ENCODE results near the gene ITGAV. TPM values are rescaled to one million over a fixed set of nuclear protein-coding genes. Genes with fewer than 3 reads are reported as not detected.
"Not testable (repeated sequence)": the region's sequence is repeated elsewhere in the genome, so short reads cannot be mapped to it uniquely, and the experiment has no call there.

Gene ITGAV
- total and polyA plus RNA-seq, 2 of the 4 experiments (the other 2 are of a cell fraction): 45.8 to 181 TPM

DNA sequence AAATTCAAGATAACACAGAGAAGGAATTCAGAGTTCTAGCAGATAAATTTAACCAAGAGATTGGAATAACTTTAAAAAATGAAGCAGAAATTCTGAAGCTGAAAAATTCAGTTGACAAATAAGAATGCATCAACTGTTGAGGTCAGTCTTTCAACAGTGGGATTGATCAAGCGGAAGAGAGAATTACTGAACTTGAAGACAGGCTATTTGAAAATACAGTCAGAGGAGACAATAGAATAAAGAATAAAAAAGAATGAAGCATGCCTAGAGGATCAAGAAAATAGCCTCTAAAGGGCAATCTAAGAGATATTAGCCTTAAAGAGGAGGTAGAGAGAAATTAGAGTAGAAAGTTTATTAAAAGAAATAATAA, 27.7 kb upstream of the ITGAV start:
- Histone ChIP-seq H3K9ac (ENCODE audit: low read depth, low read length) (no peak overlapping the region), H3K27ac (ENCODE audit: insufficient read depth, low read length) (no peak overlapping the region), H2BK15ac (ENCODE audit: low read depth, low read length) (no peak overlapping the region), H2BK120ac (ENCODE audit: low read depth, low read length) (no peak overlapping the region), H3K4ac (ENCODE audit: low read depth, low read length) (no peak overlapping the region), H3K4me1 (ENCODE audit: control insufficient read depth, insufficient read depth, low read length) (no peaks in the 10 kb centered on the region; the same call in 1 of the 2 replicates), H3K36me3 (ENCODE audit: control insufficient read depth, insufficient read depth, low read length) (no peaks in the 10 kb centered on the region), H2BK20ac (ENCODE audit: low read depth, low read length) (no peak overlapping the region), H3K79me1 (ENCODE audit: low read depth in 1 of 2, low read length in 2 of 2) (no peaks in the 10 kb centered on the region), H3K9me1 (ENCODE audit: insufficient read depth, low read length) (no peaks in the 10 kb centered on the region), H3K18ac (ENCODE audit: low read depth, low read length) (no peak overlapping the region), H3K9me3 (ENCODE audit: control insufficient read depth, insufficient read depth, low read length) (no peaks in the 10 kb centered on the region), H2AK9ac (replicated peaks; ENCODE audit: low read depth, low read length, poor library complexity) (no peak overlapping the region), H4K91ac (ENCODE audit: insufficient read depth, low read depth, low read length) (no peak overlapping the region), H3K4me2 (ENCODE audit: low read depth, low read length) (no peak overlapping the region), H3K27me3 (ENCODE audit: control insufficient read depth, insufficient read depth, low read length) (no peaks in the 10 kb centered on the region), H3K14ac (replicated peaks; ENCODE audit: low read depth, low read length) (no peak overlapping the region), H3K4me3 (ENCODE audit: insufficient read depth, low read depth, low read length) (no peak overlapping the region), H4K5ac (ENCODE audit: low read depth, low read length) (no peak overlapping the region), H3K23ac (ENCODE audit: low read depth, low read length) (no peak overlapping the region), H2AK5ac (ENCODE audit: low read depth, low read length) (no peak overlapping the region), H2BK5ac (ENCODE audit: low read depth, low read length, poor library complexity, severe bottlenecking) (no peak overlapping the region), H2AFZ (replicated peaks; ENCODE audit: low read length, poor library complexity) (no peak overlapping the region), H3K56ac (ENCODE audit: extremely low read depth, insufficient read depth, low read length) (no peak overlapping the region), H4K20me1 (ENCODE audit: insufficient read depth, low read length) (no peaks in the 10 kb centered on the region), H4K8ac (ENCODE audit: low read depth in 2 of 2, low read length in 2 of 2) (no peak overlapping the region)
- no peak for TF ChIP-seq NFE2L2 (IDR thresholded peaks at IDR 0.05; ENCODE audit: low read depth, low read length)
- TF ChIP-seq, protein P1, sequence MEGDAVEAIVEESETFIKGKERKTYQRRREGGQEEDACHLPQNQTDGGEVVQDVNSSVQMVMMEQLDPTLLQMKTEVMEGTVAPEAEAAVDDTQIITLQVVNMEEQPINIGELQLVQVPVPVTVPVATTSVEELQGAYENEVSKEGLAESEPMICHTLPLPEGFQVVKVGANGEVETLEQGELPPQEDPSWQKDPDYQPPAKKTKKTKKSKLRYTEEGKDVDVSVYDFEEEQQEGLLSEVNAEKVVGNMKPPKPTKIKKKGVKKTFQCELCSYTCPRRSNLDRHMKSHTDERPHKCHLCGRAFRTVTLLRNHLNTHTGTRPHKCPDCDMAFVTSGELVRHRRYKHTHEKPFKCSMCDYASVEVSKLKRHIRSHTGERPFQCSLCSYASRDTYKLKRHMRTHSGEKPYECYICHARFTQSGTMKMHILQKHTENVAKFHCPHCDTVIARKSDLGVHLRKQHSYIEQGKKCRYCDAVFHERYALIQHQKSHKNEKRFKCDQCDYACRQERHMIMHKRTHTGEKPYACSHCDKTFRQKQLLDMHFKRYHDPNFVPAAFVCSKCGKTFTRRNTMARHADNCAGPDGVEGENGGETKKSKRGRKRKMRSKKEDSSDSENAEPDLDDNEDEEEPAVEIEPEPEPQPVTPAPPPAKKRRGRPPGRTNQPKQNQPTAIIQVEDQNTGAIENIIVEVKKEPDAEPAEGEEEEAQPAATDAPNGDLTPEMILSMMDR (conservative IDR thresholded peaks at IDR 0.05; ENCODE audit: low read depth, low read length): no peak
- no peak for TF ChIP-seq RFX5 (IDR thresholded peaks at IDR 0.05; ENCODE audit: low read depth, low read length)
- TF ChIP-seq RAD21 (IDR thresholded peaks at IDR 0.05; ENCODE audit: low read length): no peak
- TF ChIP-seq, protein P2, sequence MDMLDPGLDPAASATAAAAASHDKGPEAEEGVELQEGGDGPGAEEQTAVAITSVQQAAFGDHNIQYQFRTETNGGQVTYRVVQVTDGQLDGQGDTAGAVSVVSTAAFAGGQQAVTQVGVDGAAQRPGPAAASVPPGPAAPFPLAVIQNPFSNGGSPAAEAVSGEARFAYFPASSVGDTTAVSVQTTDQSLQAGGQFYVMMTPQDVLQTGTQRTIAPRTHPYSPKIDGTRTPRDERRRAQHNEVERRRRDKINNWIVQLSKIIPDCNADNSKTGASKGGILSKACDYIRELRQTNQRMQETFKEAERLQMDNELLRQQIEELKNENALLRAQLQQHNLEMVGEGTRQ (IDR thresholded peaks at IDR 0.05; ENCODE audit: low read depth, low read length): no peak
- TF ChIP-seq SMC3 (IDR thresholded peaks at IDR 0.05; ENCODE audit: low read depth, low read length): no peak
- no peak for TF ChIP-seq POLR2A (IDR thresholded peaks at IDR 0.05; ENCODE audit: low read depth, low read length)
- TF ChIP-seq MAFK (IDR thresholded peaks at IDR 0.05; ENCODE audit: low read depth, low read length): no peak
- ATAC-seq (ENCODE audit: low read depth): no peak
- WGBS, 2 experiments (ENCODE audit: extremely low coverage in 2 of 2, insufficient read length in 1 of 2): 100% methylated on average over 1 of the region's 1 CpG; no CpG with 5 or more reads in 1 of the 2 experiments
- POLR2A ChIA-PET (ENCODE audit: unreplicated experiment): interaction anchor here (0.5 kb wide), 1 partner anchor 105 kb away, joined by 5 read pairs; no protein-coding TSS in a partner anchor
- BruUV-seq (replicated peaks): no TSS peak
- intact Hi-C loops (cut with micrococcal nuclease) (no loop called here), dilution Hi-C loops (cut with HindIII; ENCODE audit: low sequenced_read_pairs, unreplicated experiment) (no loop called here), in situ Hi-C loops (cut with MboI; ENCODE audit: low sequenced_read_pairs) (no loop called here)
- CTCF ChIA-PET: no interaction called here
- DNase-seq: no peak

DNA sequence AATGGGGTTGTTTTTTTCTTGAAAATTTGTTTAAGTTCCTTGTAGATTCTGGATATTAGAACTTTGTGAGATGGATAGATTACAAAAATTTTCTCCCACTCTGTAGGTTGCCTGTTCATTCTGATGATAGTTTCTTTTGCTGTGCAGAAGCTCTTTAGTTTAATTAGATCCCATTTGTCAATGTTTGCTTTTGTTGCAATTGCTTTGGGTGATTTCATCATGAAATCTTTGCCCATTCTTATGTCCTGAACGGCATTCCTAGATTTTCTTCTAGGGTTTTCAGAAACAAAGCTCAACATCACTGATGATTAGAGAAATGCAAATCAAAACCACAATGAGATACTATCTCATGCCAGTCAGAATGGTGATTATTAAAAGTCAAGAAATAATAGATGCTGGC, 21.3 kb upstream of the ITGAV start:
- WGBS, 2 experiments (ENCODE audit: extremely low coverage in 2 of 2, insufficient read length in 1 of 2): no CpG with 5 or more reads among the region's 1 CpG
- H2BK15ac ChIP-seq (ENCODE audit: low read depth, low read length); H3K4me2 ChIP-seq (ENCODE audit: low read depth, low read length); CTCF ChIA-PET; ATAC-seq (ENCODE audit: low read depth); H4K20me1 ChIP-seq (ENCODE audit: insufficient read depth, low read length); H3K9ac ChIP-seq (ENCODE audit: low read depth, low read length); dilution Hi-C loops (cut with HindIII; ENCODE audit: low sequenced_read_pairs, unreplicated experiment); intact Hi-C loops (cut with micrococcal nuclease); H2BK20ac ChIP-seq (ENCODE audit: low read depth, low read length); H3K4me3 ChIP-seq (ENCODE audit: insufficient read depth, low read depth, low read length); H3K36me3 ChIP-seq (ENCODE audit: control insufficient read depth, insufficient read depth, low read length); H3K14ac ChIP-seq (replicated peaks; ENCODE audit: low read depth, low read length); H3K9me1 ChIP-seq (ENCODE audit: insufficient read depth, low read length); H3K27ac ChIP-seq (ENCODE audit: insufficient read depth, low read length); H3K4me1 ChIP-seq (ENCODE audit: control insufficient read depth, insufficient read depth, low read length); H4K5ac ChIP-seq (ENCODE audit: low read depth, low read length); H3K4ac ChIP-seq (ENCODE audit: low read depth, low read length); BruUV-seq (replicated peaks); H3K9me3 ChIP-seq (ENCODE audit: control insufficient read depth, insufficient read depth, low read length); H3K27me3 ChIP-seq (ENCODE audit: control insufficient read depth, insufficient read depth, low read length); in situ Hi-C loops (cut with MboI; ENCODE audit: low sequenced_read_pairs); H4K8ac ChIP-seq (ENCODE audit: low read depth in 2 of 2, low read length in 2 of 2); H3K56ac ChIP-seq (ENCODE audit: extremely low read depth, insufficient read depth, low read length); H3K79me1 ChIP-seq (ENCODE audit: low read depth in 1 of 2, low read length in 2 of 2); H2AK5ac ChIP-seq (ENCODE audit: low read depth, low read length); DNase-seq; H2AK9ac ChIP-seq (replicated peaks; ENCODE audit: low read depth, low read length, poor library complexity); POLR2A ChIA-PET (ENCODE audit: unreplicated experiment); H2BK5ac ChIP-seq (ENCODE audit: low read depth, low read length, poor library complexity, severe bottlenecking); H2BK120ac ChIP-seq (ENCODE audit: low read depth, low read length); H3K23ac ChIP-seq (ENCODE audit: low read depth, low read length); H3K18ac ChIP-seq (ENCODE audit: low read depth, low read length); H2AFZ ChIP-seq (replicated peaks; ENCODE audit: low read length, poor library complexity); H4K91ac ChIP-seq (ENCODE audit: insufficient read depth, low read depth, low read length): not testable (repeated sequence)
